Measurements from ENCODE around the gene SLAMF6.

GRCh38 chr1:160460214-160460642 lies 62.8 kb downstream of the SLAMF6 start:
- TF ChIP-seq CTCF (conservative IDR thresholded peaks at IDR 0.05; ENCODE audit: low read depth, low read length), result no peak
- no peak for TF ChIP-seq EZH2 (IDR thresholded peaks at IDR 0.05; ENCODE audit: borderline replicate concordance, low read depth, low read length, poor library complexity, severe bottlenecking)
